ENCODE results near the gene SLC37A1. TPM values are rescaled to one million over a fixed set of nuclear protein-coding genes. Genes with fewer than 3 reads are reported as not detected.

SLC37A1 gene
- total RNA-seq = 1 to 10 TPM; 2.3 to 8.8 (median 6.3) TPM

- peak within 1 kb of the TSS; percentile 46 to 54 for H3K27ac ChIP-seq
- H3K27me3 ChIP-seq = no peaks in the 10 kb centered on the region
- no peaks in the 10 kb centered on the region for H3K9me3 ChIP-seq
- intact Hi-C loops (cut with DNase I; ENCODE audit: low total_unique reads) = no loop called here
- TF ChIP-seq POLR2A (IDR thresholded peaks at IDR 0.05) = no peak
- TF ChIP-seq, protein P1, sequence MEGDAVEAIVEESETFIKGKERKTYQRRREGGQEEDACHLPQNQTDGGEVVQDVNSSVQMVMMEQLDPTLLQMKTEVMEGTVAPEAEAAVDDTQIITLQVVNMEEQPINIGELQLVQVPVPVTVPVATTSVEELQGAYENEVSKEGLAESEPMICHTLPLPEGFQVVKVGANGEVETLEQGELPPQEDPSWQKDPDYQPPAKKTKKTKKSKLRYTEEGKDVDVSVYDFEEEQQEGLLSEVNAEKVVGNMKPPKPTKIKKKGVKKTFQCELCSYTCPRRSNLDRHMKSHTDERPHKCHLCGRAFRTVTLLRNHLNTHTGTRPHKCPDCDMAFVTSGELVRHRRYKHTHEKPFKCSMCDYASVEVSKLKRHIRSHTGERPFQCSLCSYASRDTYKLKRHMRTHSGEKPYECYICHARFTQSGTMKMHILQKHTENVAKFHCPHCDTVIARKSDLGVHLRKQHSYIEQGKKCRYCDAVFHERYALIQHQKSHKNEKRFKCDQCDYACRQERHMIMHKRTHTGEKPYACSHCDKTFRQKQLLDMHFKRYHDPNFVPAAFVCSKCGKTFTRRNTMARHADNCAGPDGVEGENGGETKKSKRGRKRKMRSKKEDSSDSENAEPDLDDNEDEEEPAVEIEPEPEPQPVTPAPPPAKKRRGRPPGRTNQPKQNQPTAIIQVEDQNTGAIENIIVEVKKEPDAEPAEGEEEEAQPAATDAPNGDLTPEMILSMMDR (IDR thresholded peaks at IDR 0.05) = no peak
- no peak for DNase-seq
- H3K4me1 ChIP-seq = peaks cover 0 to 9% of the 10 kb centered on the region in 2 donors
- no peaks in the 10 kb centered on the region for H3K36me3 ChIP-seq
- peak within 1 kb of the TSS; percentile 66 for H3K4me3 ChIP-seq
These were observed at the start of gene SLC37A1 for GRCh38 chr21:42513151-42513984. TSS of gene SLC37A1 (plus strand) at chr21:42513852. CDS start at chr21:42518455, 4,603 bp downstream.

DNA sequence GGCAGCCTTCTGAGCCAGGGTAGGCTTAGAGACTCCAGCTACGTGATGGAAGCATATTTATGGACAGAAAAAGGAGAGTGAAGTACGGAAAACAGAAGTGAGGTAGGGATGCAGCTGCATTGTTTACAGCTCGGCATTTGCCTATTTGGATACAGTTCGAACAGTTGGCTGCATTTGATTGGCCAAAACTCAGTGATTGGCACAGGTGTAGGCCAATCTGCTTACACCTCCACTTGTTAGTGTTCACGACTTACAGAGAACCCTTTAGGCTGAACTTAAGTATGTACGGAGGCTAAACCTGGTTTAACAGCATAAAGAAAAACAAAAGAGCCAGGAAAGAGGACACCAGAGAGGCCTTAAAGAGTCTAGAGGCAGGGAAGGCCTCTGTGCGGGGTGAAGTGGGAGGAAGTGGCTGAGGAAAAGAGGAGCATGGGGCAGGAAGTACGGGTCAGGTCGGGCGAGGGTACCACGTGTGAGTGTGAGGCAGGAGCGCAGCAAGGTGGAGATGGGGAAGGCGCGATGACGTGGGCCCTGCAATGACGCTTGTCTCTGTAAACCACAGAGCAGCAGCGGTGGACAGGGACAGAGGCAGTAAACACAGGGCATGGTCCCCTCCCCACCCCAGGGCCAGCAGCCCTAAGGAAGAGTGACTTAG is 49.7 kb upstream of the SLC37A1 start:
- Histone ChIP-seq H3K4me1 (no peaks in the 10 kb centered on the region), H3K4me3 (no peak overlapping the region), H3K9me3 (no peaks in the 10 kb centered on the region), H3K36me3 (no peaks in the 10 kb centered on the region), H3K27ac (no peak overlapping the region), H3K27me3 (no peaks in the 10 kb centered on the region)
- TF ChIP-seq POLR2A (IDR thresholded peaks at IDR 0.05) = no peak
- TF ChIP-seq, protein P1 (IDR thresholded peaks at IDR 0.05) = no peak
- intact Hi-C loops (cut with DNase I; ENCODE audit: low total_unique reads) = no loop called here
- DNase-seq = no peak

DNA sequence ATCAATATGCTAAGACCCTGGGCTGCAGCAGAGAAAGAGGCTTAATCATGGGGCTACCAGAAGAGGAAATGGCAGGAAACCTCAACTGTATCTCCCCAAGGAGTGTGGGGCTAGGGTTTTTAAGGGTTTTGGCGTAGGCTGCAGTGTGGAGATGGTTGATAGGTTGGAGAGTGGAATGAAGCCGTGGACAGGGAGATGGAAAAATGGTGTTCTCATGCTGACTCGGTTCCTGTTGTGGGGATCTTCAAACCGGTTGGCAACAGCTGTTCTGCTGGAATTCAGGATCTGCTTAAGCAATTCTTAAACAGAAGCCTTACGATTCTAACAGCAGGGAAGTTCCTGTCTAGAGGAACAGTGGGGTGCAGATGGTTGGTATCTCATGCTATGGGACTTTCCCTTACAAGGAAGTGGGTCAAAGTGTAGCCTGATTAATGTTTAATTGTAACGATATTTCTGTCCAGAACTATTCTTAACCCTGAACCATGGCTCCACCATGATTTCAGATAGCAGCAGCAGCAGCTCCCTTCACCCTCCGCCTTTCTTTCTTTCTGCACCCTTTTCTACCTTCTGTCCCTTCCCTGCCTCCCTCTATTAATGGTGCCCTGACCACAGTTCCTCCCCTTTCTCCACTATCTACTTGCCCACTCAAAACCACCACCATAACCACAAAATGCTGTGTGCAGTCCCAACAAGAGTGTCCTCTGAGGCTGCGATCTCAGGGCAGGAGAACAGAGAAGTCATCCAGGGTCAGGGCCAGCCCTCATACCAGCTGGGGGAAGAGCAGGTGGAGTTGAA is 48.4 kb upstream of the SLC37A1 start:
- Histone ChIP-seq H3K4me3 (no peak overlapping the region), H3K4me1 (no peaks in the 10 kb centered on the region), H3K27me3 (no peaks in the 10 kb centered on the region), H3K27ac (no peak overlapping the region), H3K36me3 (no peaks in the 10 kb centered on the region), H3K9me3 (no peaks in the 10 kb centered on the region)
- no peak for TF ChIP-seq POLR2A (IDR thresholded peaks at IDR 0.05)
- TF ChIP-seq, protein P1 (IDR thresholded peaks at IDR 0.05) = no peak
- no peak for DNase-seq
- intact Hi-C loops (cut with DNase I; ENCODE audit: low total_unique reads) = no loop called here

GRCh38 chr21:42465803-42466127 is 47.9 kb upstream of the SLC37A1 start:
- DNase-seq = no peak
- H3K4me3 ChIP-seq = no peak overlapping the region
- H3K27me3 ChIP-seq = no peaks in the 10 kb centered on the region
- H3K36me3 ChIP-seq = no peaks in the 10 kb centered on the region
- H3K27ac ChIP-seq = no peak overlapping the region
- TF ChIP-seq POLR2A (IDR thresholded peaks at IDR 0.05) = no peak
- TF ChIP-seq, protein P1 (IDR thresholded peaks at IDR 0.05) = no peak
- no peaks in the 10 kb centered on the region for H3K4me1 ChIP-seq
- intact Hi-C loops (cut with DNase I; ENCODE audit: low total_unique reads) = no loop called here
- H3K9me3 ChIP-seq = no peaks in the 10 kb centered on the region

Data from uterus (tissue), 4 donors.